Neural cell (in vitro differentiated cells): ENCODE measurements around the gene RUFY4.

ENCODE experiments used
- CTCF ChIP-seq: fragments of 450-650 bp; IDR thresholded peaks from 2 replicates; pipeline ENCODE4 v1.5.1; 2014; ENCODE audit warnings: antibody characterized with exemption, mild to moderate bottlenecking, moderate library complexity; ENCODE audit not compliant: poor library complexity, severe bottlenecking
- EP300 ChIP-seq: fragments of 450-650 bp; conservative IDR thresholded peaks from 2 replicates; pipeline ENCODE4 v1.6.1; 2014; ENCODE audit warnings: antibody characterized with exemption, mild to moderate bottlenecking, moderate library complexity; ENCODE audit not compliant: poor library complexity, severe bottlenecking
- REST ChIP-seq: IDR thresholded peaks from 2 replicates; pipeline ENCODE4 v1.6.1; 2012; ENCODE audit warnings: borderline replicate concordance
- SMC3 ChIP-seq: fragments of 450-650 bp; conservative IDR thresholded peaks from 2 replicates; pipeline ENCODE4 v1.6.1; 2014; ENCODE audit warnings: antibody characterized with exemption, mild to moderate bottlenecking, moderate library complexity; ENCODE audit not compliant: poor library complexity

- TF ChIP-seq EP300, result no peak
- TF ChIP-seq SMC3, result no peak
- TF ChIP-seq REST, result no peak
- TF ChIP-seq CTCF, result no peak
Observed at GRCh38 chr2:218128781-218129457, 59.9 kb downstream of the RUFY4 start.
